ENCODE results near the gene MOB3A.
"Not testable (repeated sequence)": the region's sequence is repeated elsewhere in the genome, so short reads cannot be mapped to it uniquely, and the experiment has no call there.

MOB3A gene

DNA sequence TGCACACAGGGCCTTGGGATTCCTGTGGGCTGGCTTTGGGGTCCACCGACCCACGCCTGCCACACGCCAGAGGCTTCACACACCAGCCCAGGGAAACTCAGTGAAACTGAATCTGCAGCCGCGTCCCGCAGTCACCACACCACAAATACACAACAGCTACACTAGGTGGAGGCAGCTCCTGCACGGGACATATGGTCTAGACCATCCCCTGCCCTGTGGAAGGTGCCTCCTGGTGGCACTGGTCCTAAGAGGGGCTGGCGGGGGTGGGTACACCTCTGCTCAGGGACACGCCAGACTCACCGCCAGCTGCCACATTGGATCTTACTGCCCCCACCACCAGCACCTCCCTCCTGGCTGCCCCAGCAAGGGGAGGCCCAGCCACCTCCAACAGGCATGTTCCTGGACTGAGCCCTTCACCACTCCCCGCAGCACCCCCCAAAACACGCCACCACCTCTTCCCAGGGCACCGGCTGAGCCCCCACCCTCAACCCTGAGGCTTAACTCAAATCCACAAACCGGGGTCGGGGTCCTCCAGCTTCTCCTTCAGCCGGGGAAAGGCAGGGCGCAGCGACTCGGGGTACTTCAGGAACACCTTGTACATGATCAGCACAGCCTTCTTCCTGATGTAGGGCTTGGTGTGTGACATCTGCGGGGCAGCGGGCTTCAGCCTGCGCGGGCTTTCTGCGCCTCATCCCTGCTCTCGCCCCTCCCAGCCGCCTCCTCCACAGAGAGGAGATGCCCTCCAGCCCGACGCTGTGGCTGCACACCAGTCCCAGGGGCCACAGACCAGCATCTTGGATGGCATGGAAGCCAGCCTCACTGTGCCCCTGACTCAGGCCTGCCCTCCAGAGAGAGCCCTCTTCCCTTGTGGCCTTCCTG, 34.0 kb upstream of the MOB3A start:
- TF ChIP-seq, protein P1, sequence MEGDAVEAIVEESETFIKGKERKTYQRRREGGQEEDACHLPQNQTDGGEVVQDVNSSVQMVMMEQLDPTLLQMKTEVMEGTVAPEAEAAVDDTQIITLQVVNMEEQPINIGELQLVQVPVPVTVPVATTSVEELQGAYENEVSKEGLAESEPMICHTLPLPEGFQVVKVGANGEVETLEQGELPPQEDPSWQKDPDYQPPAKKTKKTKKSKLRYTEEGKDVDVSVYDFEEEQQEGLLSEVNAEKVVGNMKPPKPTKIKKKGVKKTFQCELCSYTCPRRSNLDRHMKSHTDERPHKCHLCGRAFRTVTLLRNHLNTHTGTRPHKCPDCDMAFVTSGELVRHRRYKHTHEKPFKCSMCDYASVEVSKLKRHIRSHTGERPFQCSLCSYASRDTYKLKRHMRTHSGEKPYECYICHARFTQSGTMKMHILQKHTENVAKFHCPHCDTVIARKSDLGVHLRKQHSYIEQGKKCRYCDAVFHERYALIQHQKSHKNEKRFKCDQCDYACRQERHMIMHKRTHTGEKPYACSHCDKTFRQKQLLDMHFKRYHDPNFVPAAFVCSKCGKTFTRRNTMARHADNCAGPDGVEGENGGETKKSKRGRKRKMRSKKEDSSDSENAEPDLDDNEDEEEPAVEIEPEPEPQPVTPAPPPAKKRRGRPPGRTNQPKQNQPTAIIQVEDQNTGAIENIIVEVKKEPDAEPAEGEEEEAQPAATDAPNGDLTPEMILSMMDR (IDR thresholded peaks at IDR 0.05; ENCODE audit: low read depth, low read length, missing control alignments) = no peak
- no peak for DNase-seq (ENCODE audit: extremely low read depth, low read depth)

DNA sequence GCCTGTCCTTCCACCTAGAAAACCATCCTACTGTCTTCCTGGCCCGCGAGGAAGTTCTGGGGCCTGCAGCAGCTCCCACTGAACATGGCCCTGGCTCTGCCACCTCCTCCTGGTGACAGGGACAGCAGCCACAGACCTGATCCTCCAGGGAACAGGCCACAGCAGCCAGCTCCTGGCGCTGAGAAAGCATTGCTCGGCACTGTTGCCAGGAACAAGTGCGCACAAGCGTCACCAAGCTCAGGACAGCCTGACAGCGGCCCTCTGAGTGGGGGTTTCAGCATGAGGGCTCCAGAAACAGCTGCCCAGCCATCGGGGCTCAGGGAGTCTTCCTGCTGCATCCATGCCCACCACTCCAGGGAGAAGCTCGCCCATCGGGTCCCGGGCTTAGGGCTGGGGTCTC, 33.4 kb upstream of the MOB3A start:
- no peak for DNase-seq (ENCODE audit: extremely low read depth, low read depth)
- no peak overlapping the region for H3K4me3 ChIP-seq (replicated peaks; ENCODE audit: low read depth, low read length)
- TF ChIP-seq, protein P1 (IDR thresholded peaks at IDR 0.05; ENCODE audit: low read depth, low read length, missing control alignments) = no peak

More for the DNA sequence above, 34.0 kb upstream of the MOB3A start:
- H3K4me3 ChIP-seq (replicated peaks; ENCODE audit: low read depth, low read length) = no peak overlapping the region

DNA sequence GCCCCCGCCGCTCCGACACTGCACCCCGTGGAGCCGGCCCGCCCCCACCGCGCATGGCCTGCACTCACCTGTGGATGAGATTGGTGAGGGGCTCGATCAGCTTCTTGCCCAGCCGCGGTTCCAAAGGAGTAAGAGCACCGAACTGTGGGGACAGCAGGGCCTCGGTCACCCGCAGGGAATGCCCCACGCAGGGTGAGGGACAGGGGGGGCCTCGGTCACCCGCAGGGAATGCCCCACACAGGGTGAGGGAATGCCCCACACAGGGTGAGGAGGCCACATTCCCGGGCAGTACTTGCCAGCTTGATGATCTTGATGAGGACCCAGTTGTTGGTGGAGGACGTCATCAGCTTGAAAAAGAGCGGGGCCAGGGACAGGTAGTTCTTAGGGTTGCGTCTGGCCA, 32.9 kb upstream of the MOB3A start:
- no peak for DNase-seq (ENCODE audit: extremely low read depth, low read depth)
- no peak overlapping the region for H3K4me3 ChIP-seq (replicated peaks; ENCODE audit: low read depth, low read length)
- TF ChIP-seq, protein P1 (IDR thresholded peaks at IDR 0.05; ENCODE audit: low read depth, low read length, missing control alignments) = no peak

DNA sequence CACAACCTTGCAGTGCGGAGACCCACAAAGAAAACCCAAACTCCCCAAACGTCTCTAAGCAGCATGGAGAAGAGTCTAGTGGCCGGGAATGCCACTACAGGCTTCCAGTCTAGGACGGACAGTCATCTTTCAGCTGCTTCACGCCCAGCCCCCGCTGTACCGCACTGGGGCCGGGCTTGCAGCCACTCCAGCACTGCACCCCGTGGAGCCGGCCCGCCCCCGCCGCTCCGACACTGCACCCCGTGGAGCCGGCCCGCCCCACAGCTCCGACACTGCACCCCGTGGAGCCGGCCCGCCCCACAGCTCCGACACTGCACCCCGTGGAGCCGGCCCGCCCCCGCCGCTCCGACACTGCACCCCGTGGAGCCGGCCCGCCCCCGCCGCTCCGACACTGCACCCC, 32.1 kb upstream of the MOB3A start:
- H3K4me3 ChIP-seq (replicated peaks; ENCODE audit: low read depth, low read length); DNase-seq (ENCODE audit: extremely low read depth, low read depth): not testable (repeated sequence)

DNA sequence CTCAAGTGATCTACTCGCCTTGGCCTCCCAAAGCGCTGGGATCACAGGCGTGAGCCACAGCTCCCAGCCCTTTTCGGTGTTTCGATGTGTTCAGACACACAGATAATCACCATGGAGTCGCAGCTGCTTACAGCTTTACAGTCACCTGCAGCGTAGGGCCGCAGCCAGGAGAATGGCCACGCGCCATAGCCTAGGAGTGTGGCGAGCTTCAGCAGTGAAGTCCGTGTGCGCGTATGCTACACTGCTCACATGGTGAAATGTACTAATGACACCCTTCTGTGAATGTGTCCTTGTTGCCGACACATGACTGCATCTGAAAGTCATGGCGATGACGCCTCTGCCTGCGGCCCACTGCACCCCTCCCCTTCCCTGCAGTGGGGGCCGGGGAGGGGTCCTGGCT, 31.6 kb upstream of the MOB3A start:
- no peak overlapping the region for H3K4me3 ChIP-seq (replicated peaks; ENCODE audit: low read depth, low read length)
- TF ChIP-seq, protein P1 (IDR thresholded peaks at IDR 0.05; ENCODE audit: low read depth, low read length, missing control alignments) = no peak
- no peak for DNase-seq (ENCODE audit: extremely low read depth, low read depth)

DNA sequence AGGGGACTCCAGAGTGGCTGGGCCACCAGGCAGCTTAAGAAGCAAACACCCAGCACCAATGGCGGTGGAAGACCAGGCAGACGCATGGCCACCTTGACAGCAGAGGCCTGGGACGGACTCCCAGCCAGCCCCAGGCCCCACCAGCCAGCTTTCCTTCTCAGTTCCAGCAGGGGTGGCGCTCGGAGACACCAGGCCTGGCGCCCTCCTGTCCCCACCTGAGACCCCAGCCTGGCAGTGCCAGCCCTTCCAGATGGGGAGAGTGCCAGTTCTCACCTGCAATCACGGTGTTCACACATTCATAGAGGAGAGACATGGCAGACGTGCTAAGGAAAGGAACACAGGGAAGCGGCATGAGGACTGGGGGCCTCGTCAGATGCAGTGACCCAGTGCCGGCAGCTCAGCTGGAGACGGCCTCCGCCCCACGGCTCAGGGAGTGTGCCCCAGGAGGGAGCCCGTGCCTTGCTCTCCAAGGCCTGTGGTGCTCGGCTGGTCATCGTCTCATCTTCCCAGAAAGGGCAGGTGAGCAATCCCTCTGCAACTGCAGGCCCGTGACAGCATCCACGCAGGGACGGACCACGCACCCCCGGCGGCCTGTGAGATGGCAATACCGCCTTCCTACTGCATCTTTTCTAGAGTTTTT, 30.9 kb upstream of the MOB3A start:
- TF ChIP-seq, protein P1 (IDR thresholded peaks at IDR 0.05; ENCODE audit: low read depth, low read length, missing control alignments) = no peak
- no peak for DNase-seq (ENCODE audit: extremely low read depth, low read depth)
- no peak overlapping the region for H3K4me3 ChIP-seq (replicated peaks; ENCODE audit: low read depth, low read length)

DNA sequence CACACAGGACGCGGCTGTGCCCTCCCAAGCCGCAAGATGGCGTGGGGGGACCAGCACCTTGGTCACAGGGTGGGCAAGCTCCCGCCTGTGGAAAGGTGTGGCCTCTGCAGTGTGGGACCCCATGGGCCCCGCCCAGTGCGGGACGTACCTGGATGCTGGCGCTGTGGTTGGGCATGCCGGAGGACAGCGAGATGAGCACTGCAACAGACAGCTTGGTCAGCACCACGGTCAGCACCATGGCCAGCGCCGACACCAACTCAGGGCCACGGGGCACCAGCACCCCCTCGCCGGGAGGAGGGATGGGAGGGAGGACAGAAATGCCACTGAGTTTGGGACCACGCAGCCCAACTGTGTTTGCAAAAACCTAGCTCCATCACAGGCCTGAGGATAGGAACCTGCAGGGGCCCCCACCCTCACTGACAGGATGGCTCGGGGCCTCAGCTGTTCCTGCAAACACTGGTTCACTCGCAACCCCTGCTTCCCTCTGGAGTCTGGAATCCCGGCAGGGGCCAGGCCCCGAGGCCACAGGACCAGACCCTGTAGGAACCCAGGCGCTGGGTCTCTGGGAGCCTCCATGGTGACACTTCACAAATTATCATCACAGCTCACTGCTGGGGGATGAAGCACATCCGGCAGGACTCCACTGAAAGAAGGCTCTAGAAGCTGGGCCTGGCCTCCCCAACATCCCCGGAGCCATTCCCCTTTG, 27.7 kb upstream of the MOB3A start:
- H3K4me3 ChIP-seq (replicated peaks; ENCODE audit: low read depth, low read length) = no peak overlapping the region
- TF ChIP-seq, protein P1 (IDR thresholded peaks at IDR 0.05; ENCODE audit: low read depth, low read length, missing control alignments) = no peak
- no peak for DNase-seq (ENCODE audit: extremely low read depth, low read depth)

All from HFF-Myc (cell line).